Measurements from ENCODE around the gene ZNF438.

DNA sequence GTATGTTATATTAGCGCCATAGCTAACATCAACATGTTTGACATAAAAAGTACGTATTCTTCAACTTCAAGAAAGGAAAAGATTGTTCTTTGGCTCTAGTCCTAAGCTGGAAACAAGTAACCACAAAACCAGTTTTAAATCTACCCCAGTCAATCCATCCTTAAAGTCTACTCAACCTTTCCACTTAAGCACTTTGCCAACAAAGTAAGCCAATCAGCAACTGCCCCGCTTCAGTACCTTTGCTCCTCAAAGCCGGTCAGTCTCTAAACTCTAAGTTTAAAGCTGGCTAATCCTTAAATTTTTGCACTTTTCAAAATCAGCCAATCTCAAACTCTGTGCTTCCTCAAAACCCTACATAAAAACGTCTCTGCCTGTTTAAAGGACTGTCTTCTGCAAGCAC, 8.1 kb downstream of the ZNF438 start:
- TF ChIP-seq POLR2A (IDR thresholded peaks at IDR 0.05) (no peak), EP300 (IDR thresholded peaks at IDR 0.05) (no peak)
- TF ChIP-seq, protein P1, sequence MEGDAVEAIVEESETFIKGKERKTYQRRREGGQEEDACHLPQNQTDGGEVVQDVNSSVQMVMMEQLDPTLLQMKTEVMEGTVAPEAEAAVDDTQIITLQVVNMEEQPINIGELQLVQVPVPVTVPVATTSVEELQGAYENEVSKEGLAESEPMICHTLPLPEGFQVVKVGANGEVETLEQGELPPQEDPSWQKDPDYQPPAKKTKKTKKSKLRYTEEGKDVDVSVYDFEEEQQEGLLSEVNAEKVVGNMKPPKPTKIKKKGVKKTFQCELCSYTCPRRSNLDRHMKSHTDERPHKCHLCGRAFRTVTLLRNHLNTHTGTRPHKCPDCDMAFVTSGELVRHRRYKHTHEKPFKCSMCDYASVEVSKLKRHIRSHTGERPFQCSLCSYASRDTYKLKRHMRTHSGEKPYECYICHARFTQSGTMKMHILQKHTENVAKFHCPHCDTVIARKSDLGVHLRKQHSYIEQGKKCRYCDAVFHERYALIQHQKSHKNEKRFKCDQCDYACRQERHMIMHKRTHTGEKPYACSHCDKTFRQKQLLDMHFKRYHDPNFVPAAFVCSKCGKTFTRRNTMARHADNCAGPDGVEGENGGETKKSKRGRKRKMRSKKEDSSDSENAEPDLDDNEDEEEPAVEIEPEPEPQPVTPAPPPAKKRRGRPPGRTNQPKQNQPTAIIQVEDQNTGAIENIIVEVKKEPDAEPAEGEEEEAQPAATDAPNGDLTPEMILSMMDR (IDR thresholded peaks at IDR 0.05) = no peak
